Erythroblast (primary cell): Measurements from ENCODE around the gene GATA5.

Experiments used
- GATA1 ChIP-seq: IDR thresholded peaks from 2 replicates; pipeline ENCODE4 v1.6.1; 2011; ENCODE audit warnings: low read depth, mild to moderate bottlenecking, control low read depth, low read length, moderate library complexity
- POLR2A ChIP-seq: IDR thresholded peaks from 2 replicates; pipeline ENCODE4 v1.6.1; 2011; ENCODE audit warnings: mild to moderate bottlenecking, low read length

- TF ChIP-seq POLR2A (no peak), GATA1 (no peak)
Measured at GRCh38 chr20:62494537-62494936, 18.7 kb upstream of the GATA5 start.
